SK-N-SH treated with all-trans-retinoic acid at 6 μM for 48 hours (cell line): Measurements from ENCODE around the gene SAPCD2.

Source experiments
- ARNTL ChIP-seq: fragments of 450-650 bp; formaldehyde crosslinking; IDR thresholded peaks from 2 replicates; pipeline ENCODE4 v1.5.0; 2020; ENCODE audit warnings: low read depth, mild to moderate bottlenecking, moderate library complexity, borderline replicate concordance
- CSDC2 ChIP-seq: fragments of 250-450 bp; sonication (Bioruptor Pico); IDR thresholded peaks from 2 replicates; pipeline ENCODE4 v1.5.0; 2020; ENCODE audit warnings: mild to moderate bottlenecking, moderate library complexity
- PATZ1 ChIP-seq: fragments of 250-450 bp; sonication (Bioruptor Pico); IDR thresholded peaks from 2 replicates; pipeline ENCODE4 v1.8.0; 2020; ENCODE audit warnings: mild to moderate bottlenecking, moderate library complexity, borderline replicate concordance
- POU6F1 ChIP-seq: fragments of 250-450 bp; sonication (Bioruptor Pico); IDR thresholded peaks from 2 replicates; pipeline ENCODE4 v1.8.0; 2021; ENCODE audit warnings: low read depth, mild to moderate bottlenecking, moderate library complexity, borderline replicate concordance
- PPARA ChIP-seq: fragments of 250-450 bp; sonication (Bioruptor Pico); IDR thresholded peaks from 2 replicates; pipeline ENCODE4 v1.5.0; 2020; ENCODE audit warnings: mild to moderate bottlenecking, borderline replicate concordance
- TCF4 ChIP-seq: fragments of 250-450 bp; sonication (Bioruptor Pico); IDR thresholded peaks from 2 replicates; pipeline ENCODE4 v1.8.0; 2021; ENCODE audit warnings: mild to moderate bottlenecking, moderate library complexity, borderline replicate concordance
- ZNF8 ChIP-seq: fragments of 450-650 bp; formaldehyde crosslinking; IDR thresholded peaks from 2 replicates; pipeline ENCODE4 v1.5.0; 2020; ENCODE audit warnings: mild to moderate bottlenecking, moderate library complexity
- TF ChIP-seq, protein P1 (sequence below): fragments of 250-450 bp; sonication (Bioruptor Pico); IDR thresholded peaks from 2 replicates; pipeline ENCODE4 v1.5.0; 2020; ENCODE audit warnings: mild to moderate bottlenecking, moderate library complexity
- TF ChIP-seq, protein P2 (sequence below): fragments of 250-450 bp; sonication (Bioruptor Pico); IDR thresholded peaks from 2 replicates; pipeline ENCODE4 v1.5.1; 2020; ENCODE audit warnings: low read depth, mild to moderate bottlenecking, moderate library complexity

DNA sequence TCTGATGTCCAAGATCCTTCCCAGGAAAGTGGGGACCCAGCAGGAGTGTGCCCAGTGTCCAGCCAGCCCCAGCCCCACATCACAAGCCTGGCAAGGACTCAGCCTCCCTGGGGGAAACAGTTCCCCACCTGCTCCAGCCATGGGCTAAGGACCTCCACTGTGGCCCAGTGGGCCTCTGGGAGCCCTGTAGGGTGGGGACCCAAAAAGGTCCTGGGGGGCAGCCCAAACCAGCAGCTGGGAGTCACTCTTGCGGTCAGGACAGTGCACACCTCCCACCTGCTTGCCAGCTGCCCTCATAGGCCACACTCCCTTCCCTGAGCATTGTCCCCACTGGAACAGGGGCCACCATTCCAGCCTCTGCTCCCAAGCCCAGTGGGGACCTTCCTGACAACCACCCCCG, 44.0 kb downstream of the SAPCD2 start:
- TF ChIP-seq POU6F1 (no peak), PPARA (no peak), CSDC2 (CRISPR knock-in tag) (no peak), TCF4 (CRISPR knock-in tag) (no peak), PATZ1 (no peak), ZNF8 (CRISPR knock-in tag) (no peak), ARNTL (no peak)
- TF ChIP-seq, protein P1, sequence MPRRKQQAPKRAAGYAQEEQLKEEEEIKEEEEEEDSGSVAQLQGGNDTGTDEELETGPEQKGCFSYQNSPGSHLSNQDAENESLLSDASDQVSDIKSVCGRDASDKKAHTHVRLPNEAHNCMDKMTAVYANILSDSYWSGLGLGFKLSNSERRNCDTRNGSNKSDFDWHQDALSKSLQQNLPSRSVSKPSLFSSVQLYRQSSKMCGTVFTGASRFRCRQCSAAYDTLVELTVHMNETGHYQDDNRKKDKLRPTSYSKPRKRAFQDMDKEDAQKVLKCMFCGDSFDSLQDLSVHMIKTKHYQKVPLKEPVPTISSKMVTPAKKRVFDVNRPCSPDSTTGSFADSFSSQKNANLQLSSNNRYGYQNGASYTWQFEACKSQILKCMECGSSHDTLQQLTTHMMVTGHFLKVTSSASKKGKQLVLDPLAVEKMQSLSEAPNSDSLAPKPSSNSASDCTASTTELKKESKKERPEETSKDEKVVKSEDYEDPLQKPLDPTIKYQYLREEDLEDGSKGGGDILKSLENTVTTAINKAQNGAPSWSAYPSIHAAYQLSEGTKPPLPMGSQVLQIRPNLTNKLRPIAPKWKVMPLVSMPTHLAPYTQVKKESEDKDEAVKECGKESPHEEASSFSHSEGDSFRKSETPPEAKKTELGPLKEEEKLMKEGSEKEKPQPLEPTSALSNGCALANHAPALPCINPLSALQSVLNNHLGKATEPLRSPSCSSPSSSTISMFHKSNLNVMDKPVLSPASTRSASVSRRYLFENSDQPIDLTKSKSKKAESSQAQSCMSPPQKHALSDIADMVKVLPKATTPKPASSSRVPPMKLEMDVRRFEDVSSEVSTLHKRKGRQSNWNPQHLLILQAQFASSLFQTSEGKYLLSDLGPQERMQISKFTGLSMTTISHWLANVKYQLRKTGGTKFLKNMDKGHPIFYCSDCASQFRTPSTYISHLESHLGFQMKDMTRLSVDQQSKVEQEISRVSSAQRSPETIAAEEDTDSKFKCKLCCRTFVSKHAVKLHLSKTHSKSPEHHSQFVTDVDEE (CRISPR knock-in tag), result no peak
- TF ChIP-seq, protein P2, sequence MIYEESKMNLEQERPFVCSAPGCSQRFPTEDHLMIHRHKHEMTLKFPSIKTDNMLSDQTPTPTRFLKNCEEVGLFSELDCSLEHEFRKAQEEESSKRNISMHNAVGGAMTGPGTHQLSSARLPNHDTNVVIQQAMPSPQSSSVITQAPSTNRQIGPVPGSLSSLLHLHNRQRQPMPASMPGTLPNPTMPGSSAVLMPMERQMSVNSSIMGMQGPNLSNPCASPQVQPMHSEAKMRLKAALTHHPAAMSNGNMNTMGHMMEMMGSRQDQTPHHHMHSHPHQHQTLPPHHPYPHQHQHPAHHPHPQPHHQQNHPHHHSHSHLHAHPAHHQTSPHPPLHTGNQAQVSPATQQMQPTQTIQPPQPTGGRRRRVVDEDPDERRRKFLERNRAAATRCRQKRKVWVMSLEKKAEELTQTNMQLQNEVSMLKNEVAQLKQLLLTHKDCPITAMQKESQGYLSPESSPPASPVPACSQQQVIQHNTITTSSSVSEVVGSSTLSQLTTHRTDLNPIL, result no peak
